ENCODE measurements around the gene PLAC1. TPM values are rescaled to one million over a fixed set of nuclear protein-coding genes. Genes with fewer than 3 reads are reported as not detected.

The PLAC1 gene
- total and polyA plus RNA-seq, 2 experiments from 2014 or later = 0.50 to 0.83 TPM

DNA sequence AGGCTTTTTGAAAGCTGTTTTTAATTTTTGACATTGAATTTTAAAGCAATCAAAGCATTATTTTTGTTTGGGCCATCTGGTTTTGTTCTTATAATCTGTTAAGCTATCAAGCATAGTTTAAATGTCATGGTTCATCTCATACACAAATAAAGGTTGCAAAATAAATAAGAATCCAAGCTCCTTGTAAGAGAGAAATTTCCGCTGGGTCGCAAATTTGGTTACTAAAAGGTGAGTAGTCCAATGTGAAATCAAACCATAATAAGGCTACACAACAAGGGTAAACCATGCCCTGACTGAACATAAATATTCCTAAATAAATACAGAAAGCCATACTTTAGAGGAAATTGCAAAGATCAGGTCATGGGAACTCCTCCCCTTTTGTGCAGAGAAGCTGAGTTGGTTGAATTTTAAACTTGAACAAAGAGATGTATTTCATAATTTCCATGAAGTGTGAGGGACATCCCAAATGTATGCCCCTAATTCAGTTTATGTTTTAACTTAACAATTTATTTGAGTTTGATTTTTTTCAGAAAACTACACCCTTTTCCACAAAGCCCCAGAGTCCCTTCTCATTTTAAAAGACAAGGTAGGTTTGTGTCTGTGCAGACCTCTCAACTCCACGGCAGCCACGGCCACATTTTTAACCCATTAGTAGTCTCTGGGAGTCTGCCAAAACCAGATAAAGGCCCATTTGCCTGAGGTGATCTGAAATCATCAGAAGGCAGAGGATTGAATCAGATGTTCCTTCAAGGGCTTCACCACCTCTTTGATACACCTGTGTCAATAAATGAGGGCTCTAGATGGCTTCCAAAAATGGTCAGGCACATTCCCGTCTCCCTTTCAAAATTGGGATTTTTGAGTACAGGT is 85.2 kb downstream of the PLAC1 start:
- H3K4me3 ChIP-seq = no peak overlapping the region
- ATAC-seq = no peak

More for the DNA sequence above, 85.2 kb downstream of the PLAC1 start:
- H3K4me1 ChIP-seq (ENCODE audit: insufficient read depth) = peaks cover 16% of the 10 kb centered on the region
- H3K4me3 Mint-ChIP-seq = no peak overlapping the region
- no peak overlapping the region for H3K27ac Mint-ChIP-seq
- H3K27ac ChIP-seq (ENCODE audit: low read depth) = no peak overlapping the region
- H4K20me1 ChIP-seq (replicated peaks; ENCODE audit: insufficient read depth) = no peaks in the 10 kb centered on the region
- no peak overlapping the region for H3K4me2 ChIP-seq
- H2AFZ ChIP-seq = no peak overlapping the region
- no peaks in the 10 kb centered on the region for H3K9me2 ChIP-seq (ENCODE audit: insufficient read depth)
- peaks cover 3% of the 10 kb centered on the region for H3K27me3 Mint-ChIP-seq (ENCODE audit: insufficient read depth, low read depth, poor library complexity)
- no peak for DNase-seq (ENCODE audit: low spot score)
- H3K4me1 Mint-ChIP-seq = peaks cover 27% of the 10 kb centered on the region
- H3K36me3 Mint-ChIP-seq (ENCODE audit: low read depth) = no peaks in the 10 kb centered on the region
- no peaks in the 10 kb centered on the region for H3K27me3 ChIP-seq (ENCODE audit: insufficient read depth)
- no peaks in the 10 kb centered on the region for H3K36me3 ChIP-seq (ENCODE audit: insufficient read depth)
- no peaks in the 10 kb centered on the region; the same call in 2 of the 3 replicates for H3K9me3 Mint-ChIP-seq
- no peaks in the 10 kb centered on the region for H3K79me2 ChIP-seq (replicated peaks; ENCODE audit: insufficient read depth)
- TF ChIP-seq STAT1 (IDR thresholded peaks at IDR 0.05; ENCODE audit: unreplicated experiment) (no peak), EZH2phosphoT487 (IDR thresholded peaks at IDR 0.05; ENCODE audit: unreplicated experiment) (no peak), POLR2AphosphoS5 (IDR thresholded peaks at IDR 0.05; ENCODE audit: low read depth) (no peak), CREB1 (CRISPR knock-in tag; IDR thresholded peaks at IDR 0.05; ENCODE audit: low read depth) (no peak), ZNF114 (CRISPR knock-in tag; IDR thresholded peaks at IDR 0.05) (no peak), JUNB (IDR thresholded peaks at IDR 0.05; ENCODE audit: unreplicated experiment) (no peak), ZNF331 (CRISPR knock-in tag; IDR thresholded peaks at IDR 0.05; ENCODE audit: low read depth) (no peak), EZH2 (IDR thresholded peaks at IDR 0.05; ENCODE audit: low read depth, unreplicated experiment) (no peak), NANOG (IDR thresholded peaks at IDR 0.05; ENCODE audit: borderline replicate concordance) (no peak)
- TF ChIP-seq, protein P1, sequence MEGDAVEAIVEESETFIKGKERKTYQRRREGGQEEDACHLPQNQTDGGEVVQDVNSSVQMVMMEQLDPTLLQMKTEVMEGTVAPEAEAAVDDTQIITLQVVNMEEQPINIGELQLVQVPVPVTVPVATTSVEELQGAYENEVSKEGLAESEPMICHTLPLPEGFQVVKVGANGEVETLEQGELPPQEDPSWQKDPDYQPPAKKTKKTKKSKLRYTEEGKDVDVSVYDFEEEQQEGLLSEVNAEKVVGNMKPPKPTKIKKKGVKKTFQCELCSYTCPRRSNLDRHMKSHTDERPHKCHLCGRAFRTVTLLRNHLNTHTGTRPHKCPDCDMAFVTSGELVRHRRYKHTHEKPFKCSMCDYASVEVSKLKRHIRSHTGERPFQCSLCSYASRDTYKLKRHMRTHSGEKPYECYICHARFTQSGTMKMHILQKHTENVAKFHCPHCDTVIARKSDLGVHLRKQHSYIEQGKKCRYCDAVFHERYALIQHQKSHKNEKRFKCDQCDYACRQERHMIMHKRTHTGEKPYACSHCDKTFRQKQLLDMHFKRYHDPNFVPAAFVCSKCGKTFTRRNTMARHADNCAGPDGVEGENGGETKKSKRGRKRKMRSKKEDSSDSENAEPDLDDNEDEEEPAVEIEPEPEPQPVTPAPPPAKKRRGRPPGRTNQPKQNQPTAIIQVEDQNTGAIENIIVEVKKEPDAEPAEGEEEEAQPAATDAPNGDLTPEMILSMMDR (conservative IDR thresholded peaks at IDR 0.05; ENCODE audit: low read depth in 2 of 2) = no peak
- TF ChIP-seq, protein P2, sequence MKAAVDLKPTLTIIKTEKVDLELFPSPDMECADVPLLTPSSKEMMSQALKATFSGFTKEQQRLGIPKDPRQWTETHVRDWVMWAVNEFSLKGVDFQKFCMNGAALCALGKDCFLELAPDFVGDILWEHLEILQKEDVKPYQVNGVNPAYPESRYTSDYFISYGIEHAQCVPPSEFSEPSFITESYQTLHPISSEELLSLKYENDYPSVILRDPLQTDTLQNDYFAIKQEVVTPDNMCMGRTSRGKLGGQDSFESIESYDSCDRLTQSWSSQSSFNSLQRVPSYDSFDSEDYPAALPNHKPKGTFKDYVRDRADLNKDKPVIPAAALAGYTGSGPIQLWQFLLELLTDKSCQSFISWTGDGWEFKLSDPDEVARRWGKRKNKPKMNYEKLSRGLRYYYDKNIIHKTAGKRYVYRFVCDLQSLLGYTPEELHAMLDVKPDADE (IDR thresholded peaks at IDR 0.05) = no peak
- TF ChIP-seq, protein P3, sequence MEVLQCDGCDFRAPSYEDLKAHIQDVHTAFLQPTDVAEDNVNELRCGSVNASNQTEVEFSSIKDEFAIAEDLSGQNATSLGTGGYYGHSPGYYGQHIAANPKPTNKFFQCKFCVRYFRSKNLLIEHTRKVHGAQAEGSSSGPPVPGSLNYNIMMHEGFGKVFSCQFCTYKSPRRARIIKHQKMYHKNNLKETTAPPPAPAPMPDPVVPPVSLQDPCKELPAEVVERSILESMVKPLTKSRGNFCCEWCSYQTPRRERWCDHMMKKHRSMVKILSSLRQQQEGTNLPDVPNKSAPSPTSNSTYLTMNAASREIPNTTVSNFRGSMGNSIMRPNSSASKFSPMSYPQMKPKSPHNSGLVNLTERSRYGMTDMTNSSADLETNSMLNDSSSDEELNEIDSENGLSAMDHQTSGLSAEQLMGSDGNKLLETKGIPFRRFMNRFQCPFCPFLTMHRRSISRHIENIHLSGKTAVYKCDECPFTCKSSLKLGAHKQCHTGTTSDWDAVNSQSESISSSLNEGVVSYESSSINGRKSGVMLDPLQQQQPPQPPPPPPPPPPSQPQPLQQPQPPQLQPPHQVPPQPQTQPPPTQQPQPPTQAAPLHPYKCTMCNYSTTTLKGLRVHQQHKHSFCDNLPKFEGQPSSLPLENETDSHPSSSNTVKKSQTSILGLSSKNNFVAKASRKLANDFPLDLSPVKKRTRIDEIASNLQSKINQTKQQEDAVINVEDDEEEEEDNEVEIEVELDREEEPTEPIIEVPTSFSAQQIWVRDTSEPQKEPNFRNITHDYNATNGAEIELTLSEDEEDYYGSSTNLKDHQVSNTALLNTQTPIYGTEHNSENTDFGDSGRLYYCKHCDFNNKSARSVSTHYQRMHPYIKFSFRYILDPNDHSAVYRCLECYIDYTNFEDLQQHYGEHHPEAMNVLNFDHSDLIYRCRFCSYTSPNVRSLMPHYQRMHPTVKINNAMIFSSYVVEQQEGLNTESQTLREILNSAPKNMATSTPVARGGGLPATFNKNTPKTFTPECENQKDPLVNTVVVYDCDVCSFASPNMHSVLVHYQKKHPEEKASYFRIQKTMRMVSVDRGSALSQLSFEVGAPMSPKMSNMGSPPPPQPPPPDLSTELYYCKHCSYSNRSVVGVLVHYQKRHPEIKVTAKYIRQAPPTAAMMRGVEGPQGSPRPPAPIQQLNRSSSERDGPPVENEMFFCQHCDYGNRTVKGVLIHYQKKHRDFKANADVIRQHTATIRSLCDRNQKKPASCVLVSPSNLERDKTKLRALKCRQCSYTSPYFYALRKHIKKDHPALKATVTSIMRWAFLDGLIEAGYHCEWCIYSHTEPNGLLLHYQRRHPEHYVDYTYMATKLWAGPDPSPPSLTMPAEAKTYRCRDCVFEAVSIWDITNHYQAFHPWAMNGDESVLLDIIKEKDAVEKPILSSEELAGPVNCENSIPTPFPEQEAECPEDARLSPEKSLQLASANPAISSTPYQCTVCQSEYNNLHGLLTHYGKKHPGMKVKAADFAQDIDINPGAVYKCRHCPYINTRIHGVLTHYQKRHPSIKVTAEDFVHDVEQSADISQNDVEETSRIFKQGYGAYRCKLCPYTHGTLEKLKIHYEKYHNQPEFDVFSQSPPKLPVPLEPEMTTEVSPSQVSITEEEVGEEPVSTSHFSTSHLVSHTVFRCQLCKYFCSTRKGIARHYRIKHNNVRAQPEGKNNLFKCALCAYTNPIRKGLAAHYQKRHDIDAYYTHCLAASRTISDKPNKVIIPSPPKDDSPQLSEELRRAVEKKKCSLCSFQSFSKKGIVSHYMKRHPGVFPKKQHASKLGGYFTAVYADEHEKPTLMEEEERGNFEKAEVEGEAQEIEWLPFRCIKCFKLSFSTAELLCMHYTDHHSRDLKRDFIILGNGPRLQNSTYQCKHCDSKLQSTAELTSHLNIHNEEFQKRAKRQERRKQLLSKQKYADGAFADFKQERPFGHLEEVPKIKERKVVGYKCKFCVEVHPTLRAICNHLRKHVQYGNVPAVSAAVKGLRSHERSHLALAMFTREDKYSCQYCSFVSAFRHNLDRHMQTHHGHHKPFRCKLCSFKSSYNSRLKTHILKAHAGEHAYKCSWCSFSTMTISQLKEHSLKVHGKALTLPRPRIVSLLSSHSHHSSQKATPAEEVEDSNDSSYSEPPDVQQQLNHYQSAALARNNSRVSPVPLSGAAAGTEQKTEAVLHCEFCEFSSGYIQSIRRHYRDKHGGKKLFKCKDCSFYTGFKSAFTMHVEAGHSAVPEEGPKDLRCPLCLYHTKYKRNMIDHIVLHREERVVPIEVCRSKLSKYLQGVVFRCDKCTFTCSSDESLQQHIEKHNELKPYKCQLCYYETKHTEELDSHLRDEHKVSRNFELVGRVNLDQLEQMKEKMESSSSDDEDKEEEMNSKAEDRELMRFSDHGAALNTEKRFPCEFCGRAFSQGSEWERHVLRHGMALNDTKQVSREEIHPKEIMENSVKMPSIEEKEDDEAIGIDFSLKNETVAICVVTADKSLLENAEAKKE (CRISPR knock-in tag; IDR thresholded peaks at IDR 0.05) = no peak
- TF ChIP-seq, protein P4, sequence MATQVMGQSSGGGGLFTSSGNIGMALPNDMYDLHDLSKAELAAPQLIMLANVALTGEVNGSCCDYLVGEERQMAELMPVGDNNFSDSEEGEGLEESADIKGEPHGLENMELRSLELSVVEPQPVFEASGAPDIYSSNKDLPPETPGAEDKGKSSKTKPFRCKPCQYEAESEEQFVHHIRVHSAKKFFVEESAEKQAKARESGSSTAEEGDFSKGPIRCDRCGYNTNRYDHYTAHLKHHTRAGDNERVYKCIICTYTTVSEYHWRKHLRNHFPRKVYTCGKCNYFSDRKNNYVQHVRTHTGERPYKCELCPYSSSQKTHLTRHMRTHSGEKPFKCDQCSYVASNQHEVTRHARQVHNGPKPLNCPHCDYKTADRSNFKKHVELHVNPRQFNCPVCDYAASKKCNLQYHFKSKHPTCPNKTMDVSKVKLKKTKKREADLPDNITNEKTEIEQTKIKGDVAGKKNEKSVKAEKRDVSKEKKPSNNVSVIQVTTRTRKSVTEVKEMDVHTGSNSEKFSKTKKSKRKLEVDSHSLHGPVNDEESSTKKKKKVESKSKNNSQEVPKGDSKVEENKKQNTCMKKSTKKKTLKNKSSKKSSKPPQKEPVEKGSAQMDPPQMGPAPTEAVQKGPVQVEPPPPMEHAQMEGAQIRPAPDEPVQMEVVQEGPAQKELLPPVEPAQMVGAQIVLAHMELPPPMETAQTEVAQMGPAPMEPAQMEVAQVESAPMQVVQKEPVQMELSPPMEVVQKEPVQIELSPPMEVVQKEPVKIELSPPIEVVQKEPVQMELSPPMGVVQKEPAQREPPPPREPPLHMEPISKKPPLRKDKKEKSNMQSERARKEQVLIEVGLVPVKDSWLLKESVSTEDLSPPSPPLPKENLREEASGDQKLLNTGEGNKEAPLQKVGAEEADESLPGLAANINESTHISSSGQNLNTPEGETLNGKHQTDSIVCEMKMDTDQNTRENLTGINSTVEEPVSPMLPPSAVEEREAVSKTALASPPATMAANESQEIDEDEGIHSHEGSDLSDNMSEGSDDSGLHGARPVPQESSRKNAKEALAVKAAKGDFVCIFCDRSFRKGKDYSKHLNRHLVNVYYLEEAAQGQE (IDR thresholded peaks at IDR 0.05; ENCODE audit: unreplicated experiment) = no peak
- no peaks in the 10 kb centered on the region for H3F3A ChIP-seq (replicated peaks; ENCODE audit: low read depth)
